Left renal cortex interstitium (tissue), 4 donors: ENCODE results near the gene TMEM190. TPM values are rescaled to one million over a fixed set of nuclear protein-coding genes. Genes with fewer than 3 reads are reported as not detected.
"Not testable (repeated sequence)": the region's sequence is repeated elsewhere in the genome, so short reads cannot be mapped to it uniquely, and the experiment has no call there.

Experiments used
- DNase-seq, 4 donors: peaks; one replicate each; pipeline ENCODE4 v3.0.0-alpha.2; 2013; ENCODE audit warnings: low read depth in 4 of 4, low spot score in 2 of 4, missing footprints in 1 of 4
- polyA plus RNA-seq, 4 donors: library from polyadenylated mRNA; unstranded; fragments of 120-200 nt; gene quantifications; one replicate each; pipeline ENCODE4 v1.2.1, GENCODE V29; 2013; ENCODE audit not compliant: insufficient read length in 4 of 4

TMEM190 gene
- under 1 TPM in 2 of 4 donors, not detected in 2; 0.40 to 0.76 TPM for polyA plus RNA-seq

DNA sequence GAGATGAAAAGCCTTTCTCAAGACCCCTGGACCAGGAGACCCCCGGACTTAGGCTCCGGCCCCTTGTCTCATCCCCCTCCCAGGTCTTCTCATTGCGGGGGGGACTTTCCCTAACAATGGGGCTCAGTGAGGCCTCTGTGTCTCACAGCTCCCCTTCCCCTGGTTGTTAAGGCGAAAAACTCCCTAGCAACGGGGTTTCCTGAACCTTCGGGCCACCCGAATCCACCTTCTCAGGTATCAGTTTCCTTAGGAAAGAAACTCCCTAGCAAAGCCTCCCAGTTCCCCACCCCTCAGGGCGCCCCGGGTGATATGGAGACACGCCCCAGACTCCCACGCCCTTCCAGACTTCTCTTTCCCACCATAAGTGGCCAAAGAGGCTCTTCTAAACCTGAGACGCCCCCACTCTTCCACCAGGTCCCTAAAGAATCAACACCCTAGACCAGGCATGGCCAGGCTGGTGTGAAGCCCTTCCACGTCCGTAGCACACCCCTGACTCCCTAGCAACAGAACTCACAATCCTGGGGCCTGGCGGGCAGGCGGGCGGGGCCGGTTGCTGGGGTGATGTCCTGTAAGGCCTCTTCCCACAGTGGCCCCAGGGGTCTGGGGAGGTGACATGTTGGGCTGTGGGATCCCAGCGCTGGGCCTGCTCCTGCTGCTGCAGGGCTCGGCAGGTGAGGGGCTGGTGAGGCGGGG is at the start of gene TMEM190:
Gene TMEM190 (plus strand): TSS at position 586 of the 693 bp plus-strand sequence. CDS start 28 bp downstream, at position 614.
- DNase-seq: no peak

DNA sequence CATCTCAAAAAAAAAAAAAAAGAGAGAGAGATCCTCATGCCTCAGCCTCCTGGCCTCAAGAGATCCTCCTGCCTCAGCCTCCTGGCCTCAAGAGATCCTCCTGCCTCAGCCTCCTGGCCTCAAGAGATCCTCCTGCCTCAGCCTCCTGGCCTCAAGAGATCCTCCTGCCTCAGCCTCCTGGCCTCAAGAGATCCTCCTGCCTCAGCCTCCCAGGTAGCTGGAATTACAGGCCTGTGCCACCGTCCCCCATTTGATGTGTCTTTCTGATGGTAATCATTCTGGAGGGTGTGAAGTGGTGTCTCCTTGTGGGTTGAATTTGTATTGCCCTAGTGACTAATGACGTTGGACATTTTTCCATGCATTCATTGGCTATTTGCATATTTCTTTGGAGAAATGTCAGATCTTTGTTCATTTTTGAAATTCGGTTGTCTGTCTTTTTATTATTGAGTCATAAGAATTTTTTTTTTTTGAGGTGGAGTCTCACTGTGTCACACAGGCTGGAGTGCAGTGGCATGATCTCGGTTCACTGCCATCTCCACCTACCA is 47.8 kb upstream of the TMEM190 start:
- DNase-seq: not testable (repeated sequence)

DNA sequence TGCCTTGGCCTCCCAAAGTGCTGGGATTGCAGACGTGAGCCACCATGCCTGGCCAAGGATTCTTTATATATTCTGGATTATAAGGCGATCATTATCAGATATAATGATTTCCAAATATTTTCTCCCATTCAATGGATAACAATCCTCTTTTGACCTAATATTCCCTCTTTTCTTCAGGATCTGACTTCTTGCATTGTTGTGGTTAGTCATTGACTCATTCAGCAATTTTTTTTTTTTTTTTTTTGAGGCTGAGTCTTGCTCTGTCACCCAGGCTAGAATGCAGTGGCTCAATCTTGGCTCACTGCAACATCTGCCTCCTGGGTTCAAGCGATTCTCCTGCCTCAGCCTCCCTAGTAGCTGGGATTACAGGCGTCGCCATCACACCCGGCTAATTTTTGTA is 46.8 kb upstream of the TMEM190 start:
- DNase-seq: not testable (repeated sequence)

DNA sequence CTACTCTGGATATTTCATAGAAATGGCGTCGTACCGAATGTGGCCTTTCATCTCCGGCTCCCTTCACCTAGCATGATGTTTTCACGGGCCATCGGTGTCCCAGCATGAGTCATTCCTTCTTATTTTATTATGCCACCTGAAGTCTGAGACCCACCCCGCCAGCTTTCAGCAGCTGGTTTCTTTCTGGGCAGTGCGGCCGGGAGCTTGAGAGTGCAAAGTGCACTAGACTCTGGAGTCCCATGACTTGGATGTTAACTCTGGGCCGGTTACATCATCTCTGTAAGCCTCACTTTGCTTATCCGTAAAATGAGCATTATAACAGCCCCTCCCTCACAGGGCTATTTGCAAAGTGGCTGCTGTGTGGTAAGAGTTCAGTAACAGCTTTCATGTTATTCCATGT is 42.8 kb upstream of the TMEM190 start:
- DNase-seq: no peak

DNA sequence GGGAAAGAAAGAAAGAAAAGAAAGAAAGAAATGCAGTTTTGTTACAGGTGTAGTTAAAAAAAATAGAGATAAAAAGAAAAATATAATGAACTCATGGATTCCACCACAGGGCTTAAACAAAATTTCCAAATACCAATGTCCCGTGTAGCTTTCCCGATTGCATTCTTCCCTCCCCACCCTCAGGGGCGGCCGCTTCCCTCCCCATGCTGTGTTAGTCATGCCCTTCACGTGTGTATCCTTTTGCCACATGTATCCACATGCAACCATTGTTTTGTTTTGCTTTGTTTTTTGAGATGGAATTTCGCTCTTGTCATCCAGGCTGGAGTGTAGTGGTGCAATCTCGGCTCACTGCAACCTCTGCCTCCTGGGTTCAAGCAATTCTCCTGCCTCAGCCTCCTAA is 40.5 kb upstream of the TMEM190 start:
- no peak for DNase-seq

DNA sequence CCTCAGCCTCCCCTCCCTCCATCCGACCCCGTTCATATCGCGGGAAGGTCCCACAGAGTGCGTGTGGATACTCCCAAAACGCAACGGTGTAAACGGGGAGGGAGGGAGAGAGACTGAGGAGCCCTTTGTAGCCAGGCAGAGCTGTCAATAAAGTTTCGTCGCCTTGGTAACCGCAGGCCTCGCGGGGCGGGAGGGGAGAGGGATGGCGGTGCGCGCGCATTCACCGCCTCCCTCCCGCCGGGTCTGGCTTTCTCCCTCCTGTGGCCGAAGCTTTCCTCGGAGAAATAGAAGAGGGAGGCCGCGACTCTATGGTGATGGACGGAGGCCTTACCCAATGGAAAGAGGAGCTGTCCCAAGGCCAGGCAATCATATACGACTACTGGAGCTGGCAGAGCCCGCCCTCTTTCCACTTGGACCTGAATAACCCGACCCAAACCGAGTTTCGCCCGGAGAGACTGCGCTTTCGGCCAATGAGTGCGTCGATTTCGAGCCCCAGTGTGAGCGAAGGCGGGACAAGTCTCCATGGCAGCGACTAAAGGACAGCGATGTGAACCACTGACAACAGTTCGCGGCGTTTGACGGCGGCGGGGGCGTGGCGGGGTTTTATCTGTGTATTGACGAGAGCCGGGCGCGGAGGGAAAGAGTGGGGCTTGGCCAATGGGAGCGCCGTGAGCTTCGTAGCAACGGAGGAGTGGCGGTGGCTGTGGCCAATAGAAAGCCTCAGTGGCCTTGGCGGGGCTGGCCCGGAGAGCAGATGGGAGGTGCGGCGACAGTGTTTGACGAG is 37.3 kb upstream of the TMEM190 start, which contains the start of gene KMT5C:
Gene KMT5C (plus strand): TSS at position 772 of the 784 bp plus-strand sequence. CDS start 2,061 bp downstream, outside the sequence.
- DNase-seq: peak; percentile 100

DNA sequence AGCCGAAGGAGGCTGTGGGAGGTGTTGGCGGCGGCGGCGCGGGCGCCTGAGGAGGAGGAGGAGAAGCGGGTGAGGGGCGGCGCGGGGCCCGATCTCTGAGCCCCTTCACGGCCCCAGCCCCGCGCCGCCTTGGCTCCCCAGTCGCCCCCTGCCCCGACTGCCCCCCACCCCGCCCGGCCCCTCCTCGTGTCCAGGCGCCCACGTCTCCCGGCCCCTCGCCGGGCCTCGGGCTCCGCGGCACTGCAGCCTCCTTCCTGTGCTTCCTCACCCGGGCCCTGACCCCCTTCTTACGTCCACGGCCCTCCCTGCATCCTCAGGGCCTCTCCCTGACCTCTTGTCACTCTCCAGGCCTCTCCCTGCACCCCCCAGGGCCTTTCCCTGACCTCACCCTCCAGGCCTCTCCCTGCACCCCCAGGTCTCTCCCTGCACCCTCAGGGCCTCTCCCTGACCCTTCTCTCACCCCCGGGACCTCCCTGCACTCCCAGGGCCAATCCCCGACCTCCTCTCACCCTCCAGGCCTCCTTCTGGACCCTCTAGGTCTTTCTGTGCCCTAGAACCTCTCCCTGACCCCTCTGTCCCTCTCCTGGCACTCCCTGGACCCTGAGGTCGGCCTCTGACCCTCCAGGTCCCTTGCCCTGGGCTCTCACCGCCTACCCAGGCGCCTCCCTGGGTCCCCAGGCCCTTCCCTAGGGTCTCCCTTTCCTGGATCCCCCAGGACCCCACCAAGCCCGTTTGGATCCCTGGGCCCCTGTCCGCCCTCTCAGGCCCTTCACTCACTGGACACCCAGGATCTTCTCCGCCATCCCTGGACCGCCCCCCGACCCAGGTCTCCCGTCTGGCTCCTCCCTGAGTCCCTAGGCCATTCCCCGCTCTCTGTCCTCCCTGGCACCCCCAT is 36.5 kb upstream of the TMEM190 start:
- no peak for DNase-seq

DNA sequence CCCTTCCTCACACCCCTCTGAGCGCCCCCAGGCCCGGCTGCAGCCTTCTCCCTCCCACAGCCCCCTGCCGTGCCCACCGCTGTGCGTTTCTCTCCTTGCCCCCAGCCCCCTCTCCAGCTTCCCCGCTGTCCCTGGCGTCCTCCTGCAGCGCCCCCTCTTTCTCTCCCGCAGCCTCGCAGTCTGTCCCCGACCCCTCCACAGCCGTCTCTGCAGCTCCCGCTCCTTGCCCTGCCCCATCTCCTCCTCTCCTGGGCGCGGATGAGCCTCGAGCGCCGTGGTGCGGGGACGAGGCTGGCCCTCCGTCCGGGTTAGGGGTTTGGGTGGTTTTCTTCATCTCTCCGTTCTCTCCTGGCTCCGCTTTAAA is 35.9 kb upstream of the TMEM190 start:
- DNase-seq: no peak

DNA sequence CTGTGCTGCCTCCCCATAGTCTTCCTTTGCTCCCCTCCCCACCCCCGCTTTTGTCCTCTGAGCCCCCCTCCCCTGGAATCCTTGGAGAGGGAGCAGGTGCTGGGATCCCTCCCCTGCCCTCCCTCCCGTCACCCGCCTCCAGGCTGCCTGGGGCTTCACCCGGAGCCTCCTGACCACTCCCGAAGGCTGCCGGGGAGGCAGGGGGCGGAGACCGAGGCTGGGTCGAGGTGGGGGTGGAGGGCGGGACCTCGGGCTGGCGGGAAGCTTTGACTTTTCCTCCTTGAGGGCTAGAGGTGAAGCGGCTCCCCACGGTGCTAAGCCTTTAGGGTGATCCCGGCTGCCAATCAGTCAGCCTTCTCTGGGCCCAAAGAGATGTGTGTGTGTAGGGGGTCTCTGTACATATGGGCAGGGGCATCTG is 35.4 kb upstream of the TMEM190 start:
- peak in 1 of 4 donors; percentile 49 for DNase-seq

DNA sequence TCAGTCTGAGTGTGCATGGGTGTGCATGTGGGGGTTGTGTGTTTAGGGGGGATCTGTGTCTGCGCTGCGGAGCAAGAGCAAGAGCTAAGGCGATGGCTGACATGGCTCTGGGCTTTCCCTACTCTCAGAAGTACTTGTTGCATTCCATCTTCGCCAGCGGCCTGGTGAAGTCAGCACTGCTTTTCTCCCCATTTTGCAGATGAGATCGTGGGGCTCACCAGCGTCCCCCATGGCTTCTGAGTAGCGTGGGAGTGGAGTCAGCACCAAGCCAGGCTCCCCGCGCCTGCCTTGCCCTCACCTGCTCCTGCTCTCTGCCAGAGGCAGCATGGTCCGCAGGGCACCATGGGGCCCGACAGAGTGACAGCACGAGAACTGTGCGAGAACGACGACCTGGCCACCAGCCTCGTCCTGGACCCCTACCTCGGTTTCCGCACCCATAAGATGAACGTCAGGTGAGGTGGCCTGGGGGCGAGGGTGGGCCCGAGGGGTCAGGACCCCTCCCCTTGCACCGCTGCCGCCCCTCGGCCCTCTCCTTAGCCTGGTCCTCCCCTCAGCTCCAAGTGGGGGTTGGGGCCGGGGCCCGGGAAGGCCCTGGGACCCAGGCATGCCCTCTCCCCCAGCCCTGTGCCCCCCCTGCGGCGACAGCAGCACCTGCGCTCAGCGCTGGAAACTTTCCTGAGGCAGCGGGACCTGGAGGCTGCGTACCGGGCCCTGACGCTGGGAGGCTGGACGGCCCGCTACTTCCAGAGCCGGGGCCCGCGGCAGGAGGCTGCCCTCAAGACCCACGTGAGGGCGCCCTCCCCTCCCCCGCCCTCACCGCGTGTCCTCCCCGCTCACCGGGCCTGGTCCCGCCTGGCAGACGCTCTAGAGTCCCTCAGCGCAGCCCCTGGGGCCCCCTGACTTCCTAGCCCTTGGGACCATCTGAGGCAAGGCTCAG is 34.8 kb upstream of the TMEM190 start:
- DNase-seq: no peak

DNA sequence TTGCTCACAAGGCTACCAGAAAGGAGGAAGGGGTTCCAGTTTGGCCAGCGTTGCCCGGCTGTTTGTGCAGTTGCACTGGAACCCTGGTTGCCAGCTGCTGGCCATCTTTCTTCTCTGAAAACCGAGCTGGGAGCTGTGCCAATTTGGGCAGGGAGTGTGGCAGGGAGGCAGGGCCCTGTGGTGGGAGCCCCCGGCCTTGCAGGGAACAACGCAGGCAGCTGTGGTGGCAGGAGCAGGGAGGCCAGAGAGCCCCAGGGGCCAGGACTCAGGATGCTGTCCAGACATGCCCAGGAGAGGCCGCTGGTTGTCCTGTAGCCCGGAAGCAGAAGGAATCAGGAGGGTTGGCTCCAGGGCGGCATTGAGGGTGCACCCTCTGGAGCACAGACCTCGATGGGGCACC is 32.2 kb upstream of the TMEM190 start:
- DNase-seq: no peak

DNA sequence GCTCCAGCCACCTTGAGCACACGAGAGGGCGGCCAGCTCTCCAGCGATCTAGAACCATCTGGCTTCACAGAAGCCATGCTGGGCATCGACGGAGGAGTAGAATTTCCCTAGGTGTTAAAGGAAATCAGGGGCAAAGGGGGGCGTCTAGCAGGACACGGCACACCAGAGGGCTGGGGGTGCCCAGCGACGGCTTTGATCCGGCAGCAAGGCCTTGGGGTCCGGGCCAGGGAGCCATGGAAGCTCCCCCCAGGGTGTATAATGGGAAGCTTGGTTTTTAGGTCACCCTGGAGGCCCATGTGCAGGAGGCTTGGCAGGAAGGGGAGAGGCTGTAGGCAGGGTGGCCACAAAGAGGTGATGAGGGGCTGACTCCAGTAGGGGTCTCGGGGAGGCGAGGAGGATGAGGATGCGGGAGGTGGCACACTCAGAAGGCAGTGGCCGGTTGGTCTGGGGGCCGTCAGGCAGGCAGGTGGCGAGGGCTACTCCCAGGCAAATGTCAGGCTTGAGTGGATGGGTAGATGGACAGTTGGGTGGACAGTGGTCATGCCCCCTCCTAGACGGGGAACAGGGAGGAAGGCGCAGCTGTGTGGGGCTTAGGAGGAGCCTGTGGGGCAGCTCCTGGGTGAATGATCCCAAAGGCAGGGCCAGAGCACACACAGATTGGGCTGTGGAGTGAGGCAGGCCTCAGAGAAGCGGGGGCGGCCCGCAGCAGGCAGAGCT is 31.4 kb upstream of the TMEM190 start:
- no peak for DNase-seq

DNA sequence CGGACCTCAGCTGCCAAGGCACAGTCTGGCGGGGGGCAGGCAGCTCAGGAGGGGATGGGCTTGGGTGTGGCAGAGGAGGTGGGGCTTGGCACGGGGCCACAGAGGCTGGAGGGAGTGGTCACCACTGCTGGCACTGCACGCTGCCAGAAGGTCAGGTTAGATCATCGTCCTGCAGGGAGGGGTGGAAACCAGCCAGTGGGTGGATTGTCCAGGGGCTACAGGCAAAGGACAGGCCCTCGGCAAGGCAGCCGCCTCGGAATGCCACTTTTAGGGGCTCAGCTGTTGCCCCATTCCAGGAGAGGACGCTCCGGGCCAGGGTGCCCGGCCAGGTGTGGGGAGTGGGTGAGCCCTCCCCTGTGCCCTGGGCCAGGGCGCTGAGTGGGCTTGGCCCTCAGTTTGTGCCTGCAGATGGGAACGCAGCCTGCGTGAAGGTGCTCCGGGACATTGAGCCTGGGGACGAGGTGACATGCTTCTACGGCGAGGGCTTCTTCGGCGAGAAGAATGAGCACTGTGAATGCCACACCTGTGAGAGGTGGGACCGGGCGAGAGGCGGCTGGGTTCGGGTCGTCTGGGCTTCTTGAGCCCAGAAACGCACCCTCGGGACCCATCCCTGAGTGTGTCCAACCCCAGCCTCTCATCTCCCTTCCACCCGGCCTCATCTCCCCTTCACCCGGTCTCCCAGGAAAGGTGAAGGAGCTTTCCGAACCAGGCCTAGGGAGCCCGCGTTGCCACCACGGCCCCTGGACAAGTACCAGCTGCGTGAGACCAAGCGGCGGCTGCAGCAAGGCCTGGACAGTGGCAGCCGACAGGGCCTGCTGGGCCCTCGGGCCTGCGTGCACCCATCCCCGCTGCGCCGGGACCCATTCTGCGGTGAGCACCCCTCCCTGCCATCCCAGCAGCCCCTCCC is 30.6 kb upstream of the TMEM190 start:
- DNase-seq: no peak

DNA sequence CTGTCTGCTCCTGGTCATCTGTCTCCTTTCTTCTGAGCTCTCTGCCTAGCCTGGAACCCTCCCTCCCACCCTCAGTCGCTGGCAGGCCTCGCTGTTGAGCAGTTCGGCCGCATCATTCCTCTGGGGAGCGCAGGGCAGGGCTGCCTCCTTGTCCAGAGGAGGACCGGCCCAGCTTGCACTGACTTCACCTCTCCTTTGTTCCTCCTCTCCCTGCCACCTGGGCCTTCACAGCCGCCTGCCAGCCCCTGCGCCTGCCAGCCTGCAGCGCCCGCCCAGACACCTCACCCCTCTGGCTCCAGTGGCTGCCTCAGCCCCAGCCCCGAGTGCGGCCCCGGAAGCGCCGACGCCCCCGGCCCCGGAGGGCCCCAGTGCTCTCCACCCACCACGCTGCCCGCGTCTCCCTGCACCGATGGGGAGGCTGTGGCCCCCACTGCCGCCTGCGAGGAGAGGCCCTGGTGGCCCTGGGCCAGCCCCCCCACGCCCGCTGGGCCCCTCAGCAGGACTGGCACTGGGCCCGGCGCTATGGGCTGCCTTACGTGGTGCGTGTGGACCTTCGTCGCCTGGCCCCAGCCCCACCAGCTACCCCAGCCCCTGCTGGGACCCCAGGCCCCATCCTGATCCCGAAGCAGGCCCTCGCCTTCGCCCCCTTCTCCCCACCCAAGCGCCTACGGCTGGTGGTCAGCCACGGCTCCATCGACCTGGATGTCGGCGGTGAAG is 29.7 kb upstream of the TMEM190 start:
- DNase-seq: no peak

DNA sequence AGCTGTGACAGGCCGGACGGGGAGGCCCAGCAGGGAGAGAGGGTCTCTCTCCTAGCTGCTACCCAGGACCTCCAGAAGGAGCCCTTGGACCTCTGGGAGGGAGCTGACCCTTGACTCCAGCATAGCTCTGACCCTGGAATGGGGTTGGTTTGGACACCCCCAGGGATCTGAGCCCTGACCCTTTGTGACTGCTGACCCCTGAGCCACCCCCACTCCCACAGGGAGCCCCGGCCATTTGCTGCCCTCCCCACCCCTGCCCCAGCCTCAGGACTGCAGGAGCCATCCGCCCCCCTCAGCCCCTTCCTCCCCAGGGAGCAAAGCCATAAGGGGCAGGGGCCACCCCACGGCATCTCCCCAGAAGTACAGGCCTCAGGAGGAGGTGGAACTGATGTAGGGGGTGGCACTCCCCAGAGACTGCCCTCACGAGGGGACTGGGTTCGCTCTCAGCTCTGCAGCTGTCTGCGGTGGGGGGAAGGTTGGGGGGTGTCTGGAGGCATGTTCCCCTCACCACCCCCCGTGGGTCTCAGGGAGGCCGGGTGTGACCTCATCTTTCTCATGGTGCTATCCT is 29.1 kb upstream of the TMEM190 start:
- DNase-seq: no peak

DNA sequence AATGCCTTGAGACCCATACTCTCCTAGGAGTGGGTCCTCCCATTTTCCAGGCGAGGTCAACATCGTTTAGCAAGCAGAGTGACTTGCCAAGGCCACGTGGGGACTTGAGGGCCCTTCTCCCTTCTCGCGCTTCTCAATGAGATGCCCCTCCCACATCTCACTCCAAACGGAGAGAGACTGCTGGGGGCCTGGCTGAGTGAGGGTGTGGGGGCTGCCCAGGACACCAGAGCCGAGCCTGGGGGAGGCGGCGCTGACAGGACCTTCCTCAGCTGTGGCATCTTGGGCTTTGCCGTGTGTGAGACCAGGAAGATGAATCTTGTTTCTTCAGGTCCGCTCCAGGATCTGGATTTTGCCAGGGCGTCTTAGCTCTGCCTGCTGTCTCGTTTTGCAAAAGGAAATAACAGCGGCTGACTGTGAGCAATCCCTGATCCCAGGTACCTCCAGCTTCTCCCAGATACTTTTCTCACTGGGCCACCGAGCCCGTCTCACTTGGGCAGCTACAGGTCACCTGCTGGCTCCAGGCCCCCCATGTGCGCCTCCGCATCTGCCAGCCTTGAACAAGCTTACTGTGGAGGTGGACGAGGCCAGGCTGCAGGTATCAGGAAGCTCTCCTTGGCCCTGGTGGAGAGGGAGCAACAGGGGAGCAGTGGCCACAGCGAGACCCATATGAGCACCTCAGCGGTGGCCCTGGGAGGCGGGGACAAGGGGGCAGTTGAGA is 28.1 kb upstream of the TMEM190 start:
- no peak for DNase-seq
